GM19099 (cell line): ENCODE data around the gene TRIM38.

Source experiments
- POLR2A ChIP-seq: IDR thresholded peaks from 3 replicates; pipeline ENCODE4 v1.6.1; 2011; ENCODE audit warnings: low read depth; ENCODE audit not compliant: insufficient read length; ENCODE audit errors: extremely low read depth

Gene TRIM38

GRCh38 chr6:26025047-26025893 is 62.7 kb downstream of the TRIM38 start:
- TF ChIP-seq POLR2A, result no peak

GRCh38 chr6:26025894-26026832 is 63.6 kb downstream of the TRIM38 start:
- peak; percentile 62 for TF ChIP-seq POLR2A

- peak; percentile 100 for TF ChIP-seq POLR2A
Observed at GRCh38 chr6:26026833-26027490, 64.4 kb downstream of the TRIM38 start.

- no peak for TF ChIP-seq POLR2A
Observed at GRCh38 chr6:26027491-26028211, 65.0 kb downstream of the TRIM38 start.

- no peak for TF ChIP-seq POLR2A
Observed at GRCh38 chr6:26028212-26028745, 65.7 kb downstream of the TRIM38 start.

GRCh38 chr6:26028746-26029569 is 66.4 kb downstream of the TRIM38 start:
- TF ChIP-seq POLR2A, result no peak

- no peak for TF ChIP-seq POLR2A
Observed at GRCh38 chr6:26029570-26029856, 66.9 kb downstream of the TRIM38 start.

- peak; percentile 27 for TF ChIP-seq POLR2A
Observed at GRCh38 chr6:26029857-26030653, 67.5 kb downstream of the TRIM38 start.

GRCh38 chr6:26030716-26031115 is 68.1 kb downstream of the TRIM38 start:
- no peak for TF ChIP-seq POLR2A

GRCh38 chr6:26031151-26031594 is 68.6 kb downstream of the TRIM38 start:
- TF ChIP-seq POLR2A, result peak; percentile 38

GRCh38 chr6:26031595-26032339 is 69.2 kb downstream of the TRIM38 start:
- TF ChIP-seq POLR2A, result peak; percentile 99
